IPS-18c (cell line): ENCODE measurements around the gene ARHGAP45.

Experiments used
- H3K4me3 ChIP-seq: 2 replicates; pipeline ENCODE4 v1.7.0; 2013; ENCODE audit warnings: low read depth, mild to moderate bottlenecking, low read length, moderate library complexity; ENCODE audit not compliant: insufficient read depth
- H3K9me3 ChIP-seq: one replicate; pipeline ENCODE4 v1.6.1; 2013; ENCODE audit warnings: mild to moderate bottlenecking, low read length, moderate library complexity; ENCODE audit not compliant: control insufficient read depth, insufficient read depth

Gene ARHGAP45

GRCh38 chr19:1064661-1065605, 2.0 kb upstream of the ARHGAP45 start:
- Histone ChIP-seq H3K4me3 (peak overlapping the region; percentile 20; the same call in 1 of the 2 replicates), H3K9me3 (no peaks in the 10 kb centered on the region)

- H3K9me3 ChIP-seq: no peaks in the 10 kb centered on the region
- no peak overlapping the region for H3K4me3 ChIP-seq
Observed at GRCh38 chr19:1065606-1066109, 1.3 kb upstream of the ARHGAP45 start.

- Histone ChIP-seq H3K4me3 (0 out of 2 replicates have a peak overlapping the region, but pooled peaks have one; percentile 59), H3K9me3 (no peaks in the 10 kb centered on the region)
Observed at GRCh38 chr19:1066251-1066747, 668 bp upstream of the ARHGAP45 start.

- H3K9me3 ChIP-seq: no peaks in the 10 kb centered on the region
- H3K4me3 ChIP-seq: peak overlapping the region; percentile 59
Observed at GRCh38 chr19:1067341-1067957, 482 bp downstream of the ARHGAP45 start.

GRCh38 chr19:1068009-1069001, 1.3 kb downstream of the ARHGAP45 start:
- Histone ChIP-seq H3K9me3 (no peaks in the 10 kb centered on the region), H3K4me3 (no peak overlapping the region)

GRCh38 chr19:1069009-1069779, 2.2 kb downstream of the ARHGAP45 start:
- Histone ChIP-seq H3K4me3 (no peak overlapping the region), H3K9me3 (no peaks in the 10 kb centered on the region)

GRCh38 chr19:1070576-1070930, 3.6 kb downstream of the ARHGAP45 start:
- Histone ChIP-seq H3K4me3 (peak overlapping the region; percentile 56; the same call in 1 of the 2 replicates), H3K9me3 (no peaks in the 10 kb centered on the region)

GRCh38 chr19:1070931-1071791, 4.2 kb downstream of the ARHGAP45 start:
- Histone ChIP-seq H3K4me3 (peak overlapping the region; percentile 56), H3K9me3 (no peaks in the 10 kb centered on the region)

- Histone ChIP-seq H3K4me3 (no peak overlapping the region), H3K9me3 (no peaks in the 10 kb centered on the region)
Observed at GRCh38 chr19:1072371-1073015, 5.5 kb downstream of the ARHGAP45 start.

GRCh38 chr19:1073063-1073955, 6.3 kb downstream of the ARHGAP45 start:
- Histone ChIP-seq H3K9me3 (no peaks in the 10 kb centered on the region), H3K4me3 (no peak overlapping the region)

GRCh38 chr19:1073956-1074517, 7.1 kb downstream of the ARHGAP45 start:
- no peak overlapping the region for H3K4me3 ChIP-seq
- no peaks in the 10 kb centered on the region for H3K9me3 ChIP-seq

GRCh38 chr19:1074544-1075283, 7.7 kb downstream of the ARHGAP45 start:
- no peaks in the 10 kb centered on the region for H3K9me3 ChIP-seq
- H3K4me3 ChIP-seq: no peak overlapping the region

GRCh38 chr19:1076046-1076386, 9.0 kb downstream of the ARHGAP45 start:
- no peaks in the 10 kb centered on the region for H3K9me3 ChIP-seq
- H3K4me3 ChIP-seq: no peak overlapping the region
